Suppressor macrophage treated with lipopolysaccharide for 4 hours (primary cell): ENCODE data around the gene RNF41.
"Not testable (repeated sequence)": the region's sequence is repeated elsewhere in the genome, so short reads cannot be mapped to it uniquely, and the experiment has no call there.

Source experiments
- DNase-seq: peaks from one replicate; pipeline ENCODE4 v3.0.0-alpha.2; 2020

RNF41 gene

DNA sequence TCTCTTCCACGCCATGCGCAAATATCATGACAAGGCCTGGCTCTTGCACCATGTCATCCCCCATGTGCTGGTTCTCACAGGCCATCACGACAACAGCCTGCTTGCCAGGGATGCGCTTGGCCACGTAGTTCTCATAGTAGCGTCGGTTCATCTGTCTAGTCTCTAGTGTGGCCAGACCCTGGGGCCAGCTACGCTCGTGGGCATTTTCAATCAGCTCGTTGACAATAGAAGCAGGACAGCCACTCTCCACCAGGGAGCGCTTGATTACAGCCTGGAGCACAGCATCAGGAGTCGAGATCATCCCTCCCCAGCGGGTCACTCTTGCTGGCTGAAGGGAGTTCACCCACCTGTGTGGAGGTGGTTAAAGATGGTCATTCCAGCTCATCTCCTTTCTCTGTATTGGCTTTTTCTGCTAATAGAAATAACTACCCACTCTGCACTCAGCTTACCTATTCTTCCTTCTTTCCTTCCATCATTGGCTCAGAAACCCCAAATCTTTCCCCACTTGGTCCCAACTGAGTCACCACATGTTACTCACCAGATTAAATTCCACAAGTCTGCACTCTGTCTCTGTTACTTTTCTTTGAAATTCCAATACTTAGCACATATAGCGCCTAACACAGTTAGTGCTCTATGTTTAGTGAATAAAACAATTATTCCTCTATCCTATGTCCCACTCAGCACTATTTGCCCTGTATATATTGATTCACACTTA lies 15.1 kb downstream of the RNF41 start:
- DNase-seq, result peak; percentile 60

DNA sequence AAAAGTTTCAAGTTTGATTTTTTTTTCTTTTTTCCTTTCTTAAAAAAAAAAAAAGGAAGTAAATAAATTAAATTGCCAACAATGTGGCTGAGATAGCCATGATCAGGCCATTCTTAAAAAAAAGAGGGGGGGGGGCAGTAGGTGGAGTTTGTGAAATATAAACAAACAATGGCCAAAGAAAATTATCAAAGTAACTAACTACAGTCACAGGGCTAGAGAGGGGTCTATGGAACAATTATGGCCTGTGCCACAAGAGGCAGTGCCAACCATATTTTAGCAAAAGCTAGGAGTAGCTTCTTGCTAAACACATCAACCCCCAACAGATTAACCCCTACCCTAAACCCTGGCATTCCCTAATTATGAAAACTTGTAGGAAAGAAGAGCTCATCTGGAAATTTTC lies 16.3 kb downstream of the RNF41 start:
- DNase-seq, result no peak

DNA sequence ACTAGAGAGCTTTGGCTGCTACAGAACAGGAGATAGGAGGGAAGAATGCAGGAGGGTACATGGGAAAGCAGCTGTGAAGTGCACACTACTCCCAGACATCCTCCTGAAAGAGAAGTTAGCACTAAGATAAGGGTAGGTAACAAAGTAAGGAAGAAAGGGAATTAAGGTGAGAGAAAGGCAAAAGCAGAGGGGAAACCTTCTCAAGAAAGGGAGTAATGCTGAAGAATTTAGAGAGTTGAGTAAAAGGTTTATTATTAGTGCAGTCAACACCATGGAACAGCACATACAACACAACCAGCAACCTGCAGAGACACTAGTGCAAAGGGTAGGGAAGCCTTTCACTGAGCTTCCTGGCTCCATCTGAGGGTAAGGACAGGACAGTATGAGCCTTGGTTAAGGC lies 17.4 kb downstream of the RNF41 start:
- DNase-seq, result no peak

DNA sequence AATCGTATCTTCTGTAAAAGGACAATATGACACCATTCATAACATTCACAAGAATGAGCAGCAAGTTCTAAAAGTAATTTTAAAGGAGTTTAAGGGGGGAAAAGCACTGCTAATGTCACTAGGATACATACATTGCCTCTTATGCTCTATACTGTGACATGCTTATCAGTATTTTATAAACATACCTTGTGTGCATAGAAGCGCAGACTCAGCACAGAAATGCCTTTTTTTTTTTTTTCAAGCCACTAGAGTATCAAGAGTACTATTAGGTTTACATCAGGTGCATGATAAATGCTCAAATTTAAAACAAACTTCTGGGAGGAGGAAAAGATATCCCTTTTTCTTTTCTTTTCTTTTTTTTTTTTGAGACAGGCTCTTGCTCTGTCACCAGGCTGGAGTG lies 18.9 kb downstream of the RNF41 start:
- no peak for DNase-seq

DNA sequence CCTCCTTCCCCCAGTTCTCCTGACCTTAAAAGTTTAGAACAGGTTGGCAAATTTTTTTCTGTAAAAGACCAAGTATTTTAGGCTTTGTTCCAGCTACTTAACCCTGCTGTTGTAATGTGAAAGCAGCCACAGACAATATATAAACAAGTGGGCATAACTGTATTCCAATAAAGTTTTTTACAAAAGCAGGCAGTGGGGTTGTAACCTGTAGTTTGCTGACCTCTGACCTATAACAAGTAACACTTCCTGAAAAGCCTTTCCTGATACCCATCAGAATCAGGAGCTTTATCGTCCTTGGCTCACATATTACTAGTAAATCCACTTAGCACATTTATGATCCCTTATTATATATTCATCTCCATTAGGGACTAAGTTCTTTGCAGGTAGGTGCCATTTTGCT lies 19.4 kb downstream of the RNF41 start:
- no peak for DNase-seq

DNA sequence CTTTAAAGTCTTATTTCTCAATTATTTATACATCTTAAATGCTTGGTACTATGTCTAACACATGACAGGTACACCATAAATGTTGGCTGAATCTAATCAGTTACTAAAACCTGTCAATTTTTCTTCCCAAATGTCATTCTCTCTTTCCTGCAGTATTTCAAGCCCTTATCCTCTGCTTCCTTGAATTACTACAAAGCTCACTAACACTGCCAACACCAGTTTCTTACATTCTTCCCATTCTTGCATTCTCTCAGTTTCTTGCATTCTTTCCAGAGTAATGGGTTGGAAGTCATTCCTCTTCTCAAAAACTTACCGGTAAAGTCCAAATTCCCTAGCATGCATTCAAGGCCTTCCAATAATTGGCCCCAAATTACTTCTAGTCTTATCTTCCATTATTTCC lies 22.9 kb downstream of the RNF41 start:
- no peak for DNase-seq

DNA sequence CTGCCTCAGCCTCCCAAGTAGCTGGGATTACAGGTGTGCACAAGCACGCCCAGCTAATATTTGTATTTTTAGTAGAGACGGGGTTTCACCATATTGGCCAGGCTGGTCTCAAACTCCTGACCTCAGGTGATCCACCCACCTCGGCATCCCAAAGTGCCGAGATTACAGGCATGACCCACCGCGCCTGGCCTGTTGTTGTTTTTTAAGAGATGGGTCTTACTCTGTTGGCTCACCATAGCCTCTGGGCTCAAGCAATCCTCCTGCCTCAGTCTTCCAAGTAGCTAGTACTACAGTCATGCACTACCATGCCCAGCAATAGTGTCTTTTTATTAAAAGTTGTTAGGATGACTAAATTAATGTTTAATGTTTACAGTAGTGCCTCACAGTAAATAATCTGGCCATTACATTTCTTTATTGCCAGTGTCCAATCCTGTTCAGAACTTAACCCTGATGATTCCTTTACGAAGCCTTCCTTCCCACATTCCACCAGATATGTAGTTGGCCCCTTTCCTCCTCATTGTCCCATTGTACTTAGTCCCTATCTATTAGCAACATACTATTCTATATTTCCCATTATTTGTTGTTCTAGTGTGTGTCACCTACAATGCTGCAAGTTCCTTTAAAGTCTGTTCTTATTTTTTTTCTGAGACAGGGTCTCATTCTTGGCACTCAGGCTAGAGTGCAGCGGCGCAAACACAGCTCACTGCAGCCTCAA lies 23.6 kb downstream of the RNF41 start:
- DNase-seq, result no peak

DNA sequence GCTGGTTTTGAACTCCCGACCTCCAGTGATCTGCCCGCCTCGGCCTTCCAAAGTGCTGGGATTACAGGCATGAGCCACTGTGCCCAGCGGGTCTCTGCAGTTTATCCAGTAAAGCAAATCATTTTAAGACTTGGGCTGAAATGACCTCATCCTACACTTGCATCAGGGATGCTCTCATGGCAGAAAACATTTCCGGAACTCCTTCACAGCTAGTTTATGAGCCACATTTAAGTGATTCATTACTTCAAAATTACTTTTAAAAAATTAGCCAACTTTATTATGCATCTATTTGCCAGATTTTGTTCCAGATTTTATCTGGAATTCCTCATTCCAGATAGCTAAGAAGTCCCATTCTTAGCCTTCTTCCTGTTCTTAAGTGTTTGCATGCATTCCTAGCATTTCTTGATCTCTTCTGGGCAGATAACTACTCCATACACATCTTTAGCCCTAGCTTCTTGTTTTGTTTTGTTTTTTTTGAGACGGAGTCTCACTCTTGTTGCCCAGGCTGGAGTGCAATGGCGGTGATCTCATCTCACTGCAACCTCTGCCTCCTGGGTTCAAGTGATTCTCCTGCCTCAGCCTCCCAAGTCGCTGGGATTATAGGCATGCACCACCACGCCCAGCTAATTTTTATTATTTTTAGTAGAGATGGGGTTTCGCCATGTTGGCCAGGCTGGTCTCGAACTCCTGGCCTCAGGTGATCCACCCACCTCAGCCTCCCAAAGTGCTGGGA lies 24.7 kb downstream of the RNF41 start:
- not testable (repeated sequence) for DNase-seq

DNA sequence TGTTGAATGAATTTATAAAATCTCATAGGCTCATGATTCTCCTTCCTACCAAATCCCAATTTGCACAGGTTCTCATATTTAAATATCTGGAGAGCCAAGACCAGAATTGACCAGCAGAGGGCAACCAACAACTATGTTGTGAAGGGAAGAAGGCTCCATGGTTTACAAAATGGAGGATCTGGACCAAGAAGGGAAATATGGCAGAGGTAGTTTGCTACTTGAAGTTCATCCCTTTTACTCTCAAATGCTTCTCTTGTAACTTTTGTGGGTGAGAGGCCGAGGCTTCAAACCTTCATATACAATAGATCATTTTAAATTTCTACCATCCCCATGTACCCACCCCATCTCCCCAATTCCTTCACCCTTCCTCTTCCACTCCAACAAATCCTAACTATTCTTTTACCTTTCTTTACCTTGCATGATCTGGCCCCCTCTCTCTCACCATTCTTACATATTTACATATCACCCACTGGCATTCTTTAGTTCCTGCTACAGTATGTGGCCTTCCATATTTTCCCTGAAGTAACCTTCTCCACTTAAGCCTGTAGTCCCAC lies 28.6 kb downstream of the RNF41 start:
- peak; percentile 96 for DNase-seq

DNA sequence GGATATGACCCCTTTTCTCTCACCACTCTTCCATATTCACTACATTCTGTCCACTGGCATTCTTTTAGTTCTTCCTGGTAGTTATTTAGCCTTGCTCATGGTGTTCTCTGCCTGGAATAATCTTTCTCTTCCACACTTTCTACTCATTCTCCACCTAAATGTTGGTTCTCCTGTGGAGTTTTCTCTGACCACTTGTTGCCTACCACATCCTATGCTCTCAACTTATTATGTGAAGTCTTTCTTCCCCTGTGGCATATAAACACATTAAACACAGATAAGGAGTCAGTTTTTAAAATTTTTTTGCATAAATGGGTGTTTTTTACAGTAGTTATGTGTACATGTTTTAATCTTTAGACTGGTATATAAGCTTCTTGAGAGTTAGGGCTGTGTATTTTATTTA lies 29.1 kb downstream of the RNF41 start:
- DNase-seq, result no peak

DNA sequence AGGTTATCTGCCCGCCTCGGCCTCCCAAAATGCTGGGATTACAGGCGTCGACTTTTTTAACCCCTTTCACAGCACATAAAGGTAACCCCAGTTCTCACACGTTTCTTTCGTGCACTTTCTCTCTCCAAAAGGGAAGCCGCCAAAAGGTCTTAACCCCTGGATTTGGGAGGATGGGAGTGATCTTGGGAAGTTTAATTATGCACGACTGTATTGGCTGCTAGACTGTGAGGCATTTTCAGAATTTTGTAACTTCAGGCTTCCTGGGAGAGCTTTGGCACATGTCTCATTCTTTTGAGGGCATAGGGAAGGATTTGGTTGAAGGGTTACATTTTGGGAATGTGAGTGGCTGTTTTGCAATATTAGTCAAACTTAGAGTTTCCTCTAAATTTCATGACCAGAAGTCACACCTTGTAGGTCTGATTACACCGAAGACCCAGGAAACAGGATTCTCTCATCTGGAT lies 31.0 kb downstream of the RNF41 start:
- no peak for DNase-seq

DNA sequence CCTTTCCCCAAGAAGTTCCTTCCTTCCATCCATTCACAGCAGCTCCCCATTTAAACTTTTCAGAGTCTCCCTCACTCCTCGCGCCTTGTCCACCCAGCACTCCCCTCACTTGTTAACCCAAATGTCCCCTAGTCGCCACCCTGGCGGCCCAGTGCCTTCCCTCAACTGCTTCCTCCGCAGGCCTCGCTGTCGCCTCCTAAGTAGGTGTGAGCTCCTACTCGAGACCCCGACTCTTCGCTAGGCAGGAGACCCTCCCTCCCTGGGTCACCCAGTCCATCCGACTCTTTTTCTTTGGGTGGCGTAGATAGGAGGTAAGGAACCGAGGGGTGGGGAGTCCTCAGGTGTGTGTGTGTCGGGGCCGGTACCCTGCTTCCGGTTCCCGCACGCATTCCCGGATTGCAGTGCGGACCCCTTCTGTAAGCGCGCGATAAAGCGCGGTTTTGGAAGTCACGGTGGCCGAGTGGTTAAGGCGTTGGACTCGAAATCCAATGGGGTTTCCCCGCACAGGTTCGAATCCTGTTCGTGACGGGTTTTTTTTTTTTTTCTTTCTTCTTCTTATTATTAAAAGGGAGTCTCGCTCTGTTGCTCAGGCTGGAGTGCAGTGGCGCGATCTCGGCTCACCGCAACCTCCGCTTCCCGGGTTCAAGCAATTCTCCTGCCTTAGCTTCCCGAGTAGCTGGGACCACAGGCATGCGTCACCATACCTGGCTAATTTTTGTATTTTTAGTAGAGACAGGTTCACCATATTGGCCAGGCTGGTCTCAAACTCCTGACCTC lies 31.6 kb downstream of the RNF41 start:
- DNase-seq, result peak; percentile 88

DNA sequence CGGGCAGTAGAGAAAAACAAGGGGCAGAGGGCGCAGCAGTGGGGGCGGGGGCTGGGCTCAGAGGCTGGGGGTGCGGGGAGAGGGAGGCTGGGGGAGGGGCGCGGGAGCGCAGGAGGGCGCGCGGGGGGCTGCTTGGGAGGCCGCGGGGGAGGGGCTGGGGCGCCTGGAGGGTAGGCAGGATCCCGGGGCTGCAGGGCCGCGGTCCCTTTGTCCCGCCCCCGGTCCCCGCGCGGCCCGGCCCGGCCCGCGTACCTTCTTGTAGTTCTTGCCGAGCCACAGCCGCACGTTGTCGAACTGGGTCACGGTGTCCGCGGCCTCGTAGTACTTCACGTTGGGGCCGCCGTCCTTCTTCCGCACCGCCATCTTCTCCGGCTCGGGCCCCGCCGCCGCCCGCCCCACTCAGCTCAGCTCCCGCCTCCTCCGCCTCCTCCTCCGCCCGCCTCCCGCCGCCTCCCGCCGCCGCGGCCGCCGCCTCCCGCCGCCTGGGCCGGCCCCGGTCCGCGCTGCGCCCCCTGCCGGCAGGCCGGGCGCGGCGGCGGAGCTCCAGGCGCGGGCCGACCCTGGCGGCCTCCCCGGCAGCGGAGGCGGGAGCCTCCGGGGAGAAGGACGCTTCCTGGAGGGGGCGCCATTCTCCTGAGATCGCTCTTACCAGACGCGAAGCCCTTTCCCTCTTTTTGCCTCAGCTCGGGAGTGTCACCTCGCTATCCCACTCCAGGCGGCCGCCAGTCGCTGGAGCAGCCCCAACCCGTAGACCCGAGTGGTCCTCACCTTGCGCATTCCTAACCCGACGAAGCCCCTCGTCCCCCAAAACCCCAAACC lies 32.4 kb downstream of the RNF41 start, which contains the start of gene SMARCC2:
Gene SMARCC2 (minus strand): TSS at position 385 of the 819 bp plus-strand sequence. CDS start 22 bp downstream, at position 363.
- peak; percentile 95 for DNase-seq

DNA sequence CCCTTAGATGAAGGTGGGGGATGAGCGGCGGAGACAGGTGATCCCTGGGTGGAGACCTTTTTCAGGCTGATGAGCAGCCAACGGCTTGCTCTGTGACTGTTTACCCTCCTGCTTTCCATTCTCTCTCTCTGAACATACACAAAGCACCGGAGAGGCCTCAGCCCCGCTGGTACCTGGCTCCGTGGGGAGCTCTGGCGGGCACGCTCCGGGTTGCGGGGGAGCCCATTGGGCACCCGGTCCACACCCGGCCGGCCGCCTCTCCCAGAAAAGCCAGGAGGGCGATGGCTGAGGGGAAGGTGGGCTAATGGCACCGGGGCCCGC lies 33.0 kb downstream of the RNF41 start:
- DNase-seq, result no peak

DNA sequence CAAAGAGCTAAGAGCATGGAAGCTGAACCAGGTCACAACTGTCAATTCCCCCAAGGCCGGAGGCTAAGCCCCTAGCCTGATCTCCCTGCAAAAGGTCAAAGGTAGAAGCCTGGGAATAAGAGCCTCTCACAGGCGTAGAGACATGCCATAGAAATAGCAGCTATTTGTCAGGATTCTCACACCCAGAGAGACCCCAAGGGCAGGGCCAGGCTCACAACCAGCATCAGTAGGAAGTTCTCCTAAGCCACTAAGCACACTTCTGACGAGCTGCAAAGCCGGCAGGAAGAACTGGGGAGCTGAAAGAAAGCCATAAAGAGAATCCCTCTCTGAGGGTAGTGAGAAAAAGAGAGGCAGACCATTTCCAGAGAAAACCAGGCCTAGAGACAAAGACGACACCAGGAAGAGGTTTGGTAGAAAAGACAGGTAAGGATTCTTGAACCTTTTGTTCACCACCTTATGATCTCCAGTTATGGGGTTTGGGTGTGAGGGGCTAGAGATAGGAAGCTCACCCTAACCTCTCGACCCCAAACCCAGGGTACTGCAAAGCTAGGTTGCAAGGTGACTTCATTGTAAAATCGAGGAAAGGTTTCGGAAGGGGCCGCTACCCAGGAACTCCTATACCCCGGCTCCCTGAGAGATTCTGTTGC lies 33.5 kb downstream of the RNF41 start:
- no peak for DNase-seq

DNA sequence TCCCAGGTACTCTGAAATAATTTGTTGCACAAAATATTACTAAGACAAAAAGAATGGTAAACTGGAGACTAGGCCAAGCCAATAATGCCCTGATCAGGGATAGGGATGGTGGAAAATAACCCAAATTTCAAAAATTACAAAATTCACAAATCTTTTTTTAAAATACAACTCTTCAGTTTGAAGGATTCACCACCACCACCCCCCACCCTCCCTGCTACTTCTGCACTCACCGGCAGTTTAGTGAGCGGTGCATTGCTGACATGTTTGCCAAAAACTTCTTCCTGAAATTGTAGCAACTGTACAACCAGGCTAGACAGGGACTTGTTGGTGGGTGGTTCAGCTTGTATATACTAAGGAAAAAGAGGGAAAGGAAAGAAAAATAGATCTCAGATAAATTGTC lies 34.8 kb downstream of the RNF41 start:
- no peak for DNase-seq

DNA sequence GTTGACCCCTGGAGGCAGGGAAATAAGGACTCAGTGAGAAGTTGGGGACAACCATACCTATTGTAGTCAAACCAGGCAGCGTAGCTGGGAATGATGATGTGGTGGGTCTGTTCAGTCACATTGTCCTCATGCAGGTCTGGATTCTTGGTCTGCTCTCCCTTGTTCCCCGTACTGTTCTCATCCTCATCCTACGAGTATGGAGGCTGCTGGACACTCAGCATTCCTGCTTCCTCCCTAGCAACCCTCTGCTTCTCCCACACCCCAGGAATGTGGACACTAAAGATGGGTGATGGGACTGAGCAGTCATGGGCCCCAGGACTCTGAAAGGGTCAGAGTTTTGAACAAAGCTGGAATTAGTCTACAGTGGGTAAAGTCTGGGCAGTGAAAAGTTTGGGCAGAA lies 43.4 kb downstream of the RNF41 start:
- no peak for DNase-seq

DNA sequence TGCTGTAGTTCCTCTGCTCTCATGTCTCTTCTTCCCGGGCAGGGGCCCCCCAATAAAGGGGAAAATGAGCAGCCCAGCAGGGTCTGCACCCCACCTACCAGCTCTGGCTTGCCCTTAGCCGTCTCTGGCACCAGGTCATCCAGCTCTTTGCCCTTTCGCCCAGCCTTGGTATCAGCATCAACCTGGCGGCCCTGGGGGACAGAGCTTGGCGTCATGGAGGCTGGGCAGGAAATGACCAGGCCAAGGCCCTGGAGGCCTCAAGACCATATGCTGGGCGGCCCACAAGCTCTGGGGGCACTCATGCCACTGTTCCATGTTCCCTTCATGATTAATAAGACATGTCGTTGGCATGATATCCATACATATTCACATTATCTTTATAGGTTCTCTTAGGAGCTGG lies 48.9 kb downstream of the RNF41 start:
- no peak for DNase-seq

DNA sequence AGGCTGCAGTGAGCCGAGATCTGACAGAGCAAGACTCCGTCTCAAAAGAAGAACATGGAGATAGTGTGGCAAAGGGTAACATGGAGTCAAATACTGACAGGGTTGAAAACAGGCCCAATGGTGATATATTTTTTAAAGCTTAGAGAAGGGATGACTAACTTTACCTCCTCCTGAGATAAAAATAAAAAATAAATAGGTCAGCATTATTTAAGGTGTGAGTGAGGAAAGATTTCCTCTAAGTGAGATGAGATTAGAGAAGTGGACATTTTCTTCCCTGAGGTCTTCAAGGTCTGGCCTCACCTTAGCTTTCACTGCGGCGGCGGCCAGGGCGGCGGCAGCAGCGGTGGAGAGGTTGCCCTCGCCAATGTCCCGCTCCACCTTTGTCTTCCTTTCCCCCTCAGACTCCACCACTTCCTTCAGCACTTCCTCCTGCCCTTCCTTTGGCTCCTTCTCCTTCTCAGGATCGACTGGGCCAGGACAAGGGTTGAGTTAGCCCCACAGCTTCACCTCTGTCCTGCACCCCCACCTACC lies 52.4 kb downstream of the RNF41 start:
- DNase-seq, result no peak

DNA sequence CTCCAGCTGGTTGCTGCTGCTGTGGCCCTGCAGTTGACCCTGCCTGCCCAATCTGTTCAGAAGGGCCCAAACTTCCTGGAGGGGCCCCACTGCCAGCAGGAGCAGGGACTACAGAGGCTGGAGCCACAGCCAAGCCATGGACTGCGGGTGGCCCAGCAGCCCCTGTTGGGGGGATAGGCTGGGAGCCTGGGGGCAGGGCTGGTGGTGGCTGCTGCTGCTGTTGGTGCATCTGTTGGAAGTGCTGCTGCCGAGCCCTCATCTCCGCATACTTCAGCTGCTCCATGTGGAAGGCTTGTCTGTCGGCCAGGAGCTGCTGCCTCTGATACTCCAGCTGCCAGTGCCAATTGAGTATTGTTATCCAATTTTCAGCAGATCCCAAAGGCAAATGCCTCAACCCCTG lies 56.4 kb downstream of the RNF41 start:
- DNase-seq, result no peak

DNA sequence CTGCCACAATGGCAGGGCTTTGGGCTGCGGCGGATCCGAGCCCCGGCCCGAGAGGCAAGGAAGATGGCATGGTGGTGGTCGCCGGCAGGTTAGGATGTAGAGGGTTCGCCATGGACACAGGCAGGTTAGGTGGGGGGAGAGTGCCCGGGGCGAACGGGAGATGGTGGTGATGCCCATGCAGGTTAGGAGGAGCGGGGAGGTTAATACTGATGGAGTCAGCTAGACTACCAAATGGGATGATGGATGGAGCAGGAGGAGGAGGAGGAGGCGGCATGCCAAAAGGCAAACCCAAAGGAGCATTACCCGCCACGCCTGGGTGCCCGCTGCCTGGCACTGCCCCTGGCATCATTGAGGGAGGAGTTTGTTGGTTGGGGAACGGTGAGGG lies 57.4 kb downstream of the RNF41 start:
- no peak for DNase-seq
